Measurements from ENCODE around the gene SLC13A3.

SLC13A3 gene

GRCh38 chr20:46605978-46606816 lies 45.1 kb downstream of the SLC13A3 start:
- DNase-seq (ENCODE audit: low read depth) = no peak

- DNase-seq (ENCODE audit: low read depth) = no peak
These were observed 46.1 kb downstream of the SLC13A3 start for GRCh38 chr20:46605181-46605580.

DNA sequence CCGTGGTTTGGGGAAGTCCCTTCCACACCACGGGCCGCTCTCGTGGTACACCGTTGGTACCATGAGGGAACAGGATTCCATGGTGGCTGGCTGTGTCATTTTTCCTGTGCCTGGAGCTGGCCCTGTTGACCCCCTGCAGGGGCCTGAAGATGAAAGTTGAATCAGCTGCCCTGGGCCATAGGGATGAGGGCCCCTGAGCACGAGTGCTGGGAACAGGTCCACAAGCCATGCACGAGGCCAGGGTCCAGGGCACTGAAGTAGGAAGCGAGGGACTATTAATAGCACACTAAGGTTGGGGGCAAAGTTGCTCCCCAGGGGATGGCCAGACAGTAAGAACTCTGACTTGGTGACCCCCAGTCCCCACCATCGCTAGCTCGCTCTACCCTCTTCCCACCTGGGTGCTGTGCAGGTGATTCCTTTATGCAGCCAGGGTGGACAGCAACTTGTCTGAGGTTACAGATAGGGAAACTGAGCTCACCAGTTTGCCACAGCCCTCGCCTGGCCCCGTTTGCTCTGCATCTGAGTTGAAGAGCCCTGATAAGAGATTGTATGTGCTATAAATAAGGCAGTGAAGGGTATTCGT lies 46.6 kb downstream of the SLC13A3 start:
- DNase-seq (ENCODE audit: low read depth) = no peak

GRCh38 chr20:46602429-46602828 lies 48.8 kb downstream of the SLC13A3 start:
- no peak for DNase-seq (ENCODE audit: low read depth)

DNA sequence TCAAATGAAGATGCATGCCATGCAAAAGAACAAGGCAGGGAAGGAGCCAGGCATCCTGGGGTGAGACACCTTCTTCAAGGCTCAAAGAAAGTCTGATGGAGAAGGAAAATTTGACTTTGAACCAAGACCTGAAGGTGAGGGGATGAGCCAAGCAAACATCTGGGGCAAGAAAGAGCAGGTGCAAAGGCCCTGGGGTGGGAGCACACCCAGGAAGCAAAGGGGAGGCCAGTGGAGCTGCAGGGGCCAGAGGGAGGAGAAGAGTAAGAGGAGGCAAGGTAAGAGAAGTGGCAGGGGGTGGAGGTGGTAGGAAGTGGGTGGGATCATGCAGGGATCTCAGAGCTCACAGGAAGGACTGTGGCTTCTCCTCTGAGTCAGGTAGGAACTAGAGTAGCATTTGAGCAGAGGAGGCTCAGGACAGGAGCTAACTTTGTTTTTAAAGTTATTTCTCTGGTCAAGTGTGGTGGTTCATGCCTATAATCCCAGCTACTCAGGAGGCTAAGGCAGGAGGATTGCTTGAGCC lies 49.6 kb downstream of the SLC13A3 start:
- no peak for DNase-seq (ENCODE audit: low read depth)

- DNase-seq (ENCODE audit: low read depth) = no peak
These were observed 50.9 kb downstream of the SLC13A3 start for GRCh38 chr20:46600286-46600752.

DNA sequence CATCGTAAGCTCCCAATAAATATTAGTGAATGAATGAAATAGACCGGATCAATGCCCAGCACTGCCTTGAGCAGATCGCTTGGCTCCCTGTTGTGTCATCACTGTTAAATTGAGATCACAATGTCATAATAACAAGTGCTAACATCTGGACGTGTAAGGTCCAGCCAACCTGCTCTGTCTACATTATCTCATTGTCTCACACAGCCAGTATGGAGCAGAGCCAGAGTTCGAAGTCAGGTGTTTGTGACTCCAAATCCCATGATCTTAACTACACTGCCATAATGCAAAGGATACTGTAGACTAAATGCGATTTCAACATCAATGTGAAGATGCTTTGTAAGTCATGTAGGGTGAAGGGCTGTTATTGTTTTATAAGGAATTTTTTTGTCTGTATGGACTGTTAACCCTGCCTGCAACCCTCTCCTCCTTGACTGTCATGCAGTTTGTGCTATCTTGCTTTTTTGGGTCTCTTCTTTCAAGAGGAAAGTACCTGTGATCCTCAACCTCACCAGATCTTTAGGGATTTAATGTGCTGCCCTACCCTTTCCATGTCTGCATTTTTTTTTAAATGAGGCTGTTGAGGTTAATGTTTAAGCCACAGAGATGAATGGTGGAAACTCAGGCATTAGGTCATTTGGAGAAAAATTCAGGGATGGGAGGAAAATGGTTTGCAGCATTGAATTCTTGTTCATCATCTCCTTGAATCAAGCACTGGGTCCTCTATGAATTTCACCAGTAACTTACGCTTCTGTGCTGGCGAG lies 51.9 kb downstream of the SLC13A3 start:
- no peak for DNase-seq (ENCODE audit: low read depth)

DNA sequence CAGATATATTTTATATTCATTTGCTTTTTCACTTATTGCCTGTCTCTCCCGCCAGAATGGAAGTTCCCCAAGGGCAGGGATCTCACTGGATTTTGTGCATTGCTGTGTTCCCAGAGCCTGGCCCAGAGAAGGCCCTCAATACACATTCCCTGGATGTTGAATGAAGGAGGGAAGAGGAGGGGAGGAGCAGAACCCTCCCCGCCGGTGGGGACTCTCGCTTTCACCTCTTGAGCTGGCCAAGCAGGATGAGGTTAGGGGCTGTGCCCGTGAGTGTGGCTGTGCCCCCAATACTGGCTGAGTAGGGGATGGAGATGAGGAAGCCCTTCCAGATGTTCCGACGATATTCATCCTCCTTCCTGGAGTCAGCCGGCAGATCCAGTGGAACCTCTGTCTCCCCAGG lies 55.3 kb downstream of the SLC13A3 start:
- DNase-seq (ENCODE audit: low read depth) = no peak

DNA sequence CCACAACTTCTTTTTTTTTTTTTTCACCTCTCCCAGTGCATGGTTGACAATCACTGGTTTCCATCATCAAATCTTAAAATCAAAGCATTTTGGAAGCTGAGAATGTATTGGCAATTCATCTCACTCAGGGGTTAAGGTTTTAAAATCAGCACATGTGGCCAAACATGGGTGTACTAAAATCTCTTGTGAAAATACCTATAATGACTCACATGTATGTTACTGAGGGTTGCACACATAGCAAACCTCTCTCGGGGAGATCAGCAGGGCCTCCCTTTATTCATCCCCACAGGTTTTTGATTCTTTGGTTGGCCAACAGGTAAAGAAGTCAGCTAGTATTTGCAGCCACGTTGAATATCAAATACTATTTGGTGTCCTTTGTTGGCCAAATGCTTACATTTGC lies 56.5 kb downstream of the SLC13A3 start:
- DNase-seq (ENCODE audit: low read depth) = no peak

- no peak for DNase-seq (ENCODE audit: low read depth)
These were observed 58.5 kb downstream of the SLC13A3 start for GRCh38 chr20:46592580-46593362.

DNA sequence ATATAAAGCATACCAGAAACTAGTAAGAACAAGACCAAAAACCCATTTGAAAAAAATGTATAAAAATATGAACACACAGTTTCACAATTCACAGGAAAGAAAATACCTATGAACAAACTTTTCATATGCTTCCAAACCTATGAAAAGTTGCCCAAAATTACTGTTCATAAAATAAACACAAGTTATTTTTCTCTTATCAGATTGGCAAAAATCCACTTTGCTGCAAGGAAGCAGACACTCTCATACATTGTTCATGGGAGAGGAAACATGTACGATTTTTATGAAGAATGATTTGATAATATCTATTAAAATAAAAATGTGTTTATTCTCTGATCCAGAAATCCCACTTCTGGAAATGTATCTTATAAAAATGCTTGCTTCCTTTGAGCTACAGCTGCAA lies 60.8 kb downstream of the SLC13A3 start:
- no peak for DNase-seq (ENCODE audit: low read depth)

GRCh38 chr20:46588532-46589511 lies 62.4 kb downstream of the SLC13A3 start:
- DNase-seq (ENCODE audit: low read depth) = no peak

DNA sequence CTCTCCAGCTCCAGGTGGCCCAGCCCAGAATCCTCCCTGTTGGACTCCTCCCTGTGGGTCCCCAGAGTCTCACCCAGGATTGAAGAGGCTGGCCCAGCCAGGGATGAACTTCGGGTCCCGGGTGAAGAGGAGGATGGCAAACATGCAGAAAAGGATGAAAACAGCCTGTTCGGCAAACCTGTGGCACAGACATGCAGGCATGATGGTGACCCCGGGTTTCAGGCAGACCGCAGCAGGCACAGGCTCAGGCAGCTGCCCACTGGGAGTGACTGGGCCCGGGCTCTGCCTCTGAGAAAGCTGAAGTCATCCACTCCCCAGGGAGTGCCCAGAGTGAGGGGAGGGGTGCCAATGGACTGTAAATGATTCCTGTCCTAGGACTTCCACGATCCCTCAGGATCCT lies 63.3 kb downstream of the SLC13A3 start:
- DNase-seq (ENCODE audit: low read depth) = no peak

DNA sequence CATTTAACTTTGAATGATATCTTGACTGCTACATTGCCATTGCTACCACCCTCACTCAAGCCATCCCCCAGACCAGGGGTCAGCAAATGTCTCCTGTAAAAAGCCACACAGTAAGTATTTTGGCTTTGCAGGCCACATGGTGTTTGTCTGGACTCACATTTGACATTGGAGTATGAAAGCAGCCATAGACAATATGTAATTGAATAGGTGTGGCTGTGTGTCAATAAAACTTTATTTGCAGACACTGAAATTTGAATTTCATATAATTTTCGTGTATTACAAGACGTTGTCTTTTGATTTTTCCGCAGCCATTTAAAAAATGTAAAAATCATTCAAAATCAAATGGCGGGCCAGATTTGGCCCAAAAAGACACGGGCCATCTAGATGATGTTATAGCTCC lies 64.5 kb downstream of the SLC13A3 start:
- DNase-seq (ENCODE audit: low read depth) = no peak

DNA sequence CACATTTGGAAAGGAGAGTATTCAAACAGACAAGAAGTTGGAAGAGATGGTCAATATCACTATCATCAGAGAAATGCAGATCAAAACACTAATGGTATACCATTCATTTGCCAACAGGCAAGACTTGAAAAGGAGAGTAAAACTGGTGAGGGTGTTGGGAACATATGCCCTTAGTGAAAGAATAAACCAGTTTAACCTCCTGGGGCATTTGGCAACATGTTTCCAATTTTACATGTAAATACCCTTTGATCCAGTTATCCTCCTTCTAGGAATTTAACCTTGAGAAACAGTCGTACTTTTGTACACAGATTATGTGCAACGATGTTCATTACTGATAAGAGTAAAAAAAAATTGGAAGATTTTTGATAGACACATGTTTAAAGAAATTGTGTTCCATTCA lies 66.8 kb downstream of the SLC13A3 start:
- no peak for DNase-seq (ENCODE audit: low read depth)

DNA sequence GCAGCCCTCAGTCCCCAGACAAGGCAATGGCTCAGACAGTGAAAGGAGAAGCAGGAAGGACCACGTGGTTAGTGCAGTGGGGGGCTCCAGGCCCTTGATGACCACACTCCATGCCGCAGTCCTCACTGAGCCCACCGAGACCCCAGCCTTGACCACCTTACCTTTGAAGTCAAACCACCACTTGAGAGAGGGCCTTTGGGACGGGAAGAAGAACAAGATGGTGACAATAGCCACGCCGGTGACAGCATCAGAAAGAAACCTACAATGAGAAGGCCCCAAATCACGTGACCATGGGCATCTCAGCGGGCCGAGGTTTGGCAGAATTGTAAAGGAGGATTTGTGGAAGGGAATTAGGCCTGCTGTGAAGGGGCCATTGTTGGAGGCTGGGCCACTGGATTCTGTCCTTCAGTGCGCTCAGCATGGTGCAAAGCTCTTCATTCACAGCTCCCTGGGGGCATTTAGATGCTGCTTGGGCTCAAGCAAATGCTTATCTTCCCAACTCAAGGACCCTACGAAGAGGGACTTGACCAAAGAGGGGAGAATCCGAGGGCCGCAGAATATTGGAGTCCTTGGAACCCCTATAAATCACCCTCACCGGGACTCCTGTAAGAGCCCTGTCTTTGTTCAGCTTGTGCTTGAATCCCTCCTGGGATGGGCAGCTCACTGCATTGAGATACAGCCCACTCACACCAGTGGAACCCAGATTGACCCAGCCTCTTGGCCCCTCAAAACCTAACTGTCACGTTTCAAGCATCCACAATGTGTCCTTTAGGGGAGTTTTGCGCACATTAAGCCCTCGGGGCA lies 67.6 kb downstream of the SLC13A3 start:
- DNase-seq (ENCODE audit: low read depth) = no peak

DNA sequence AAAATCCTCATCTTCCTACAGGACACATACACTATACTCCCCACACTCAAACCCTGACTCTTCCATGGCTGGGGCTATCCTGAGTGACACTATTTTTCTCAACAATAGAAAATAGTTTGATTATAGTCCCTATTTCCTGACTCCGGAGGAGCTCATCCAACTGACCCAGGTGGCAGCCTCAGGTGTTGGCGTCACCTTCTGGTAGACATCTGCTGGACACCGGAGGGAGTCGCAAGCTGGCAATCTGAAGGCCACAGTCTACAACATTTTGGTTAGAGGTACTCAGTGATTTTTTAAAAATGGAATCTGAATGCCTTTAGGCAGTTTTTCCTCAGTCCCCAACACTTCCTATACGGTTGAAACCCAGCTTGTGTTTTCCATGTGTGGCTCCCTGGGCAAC lies 68.6 kb downstream of the SLC13A3 start:
- DNase-seq (ENCODE audit: low read depth) = no peak

DNA sequence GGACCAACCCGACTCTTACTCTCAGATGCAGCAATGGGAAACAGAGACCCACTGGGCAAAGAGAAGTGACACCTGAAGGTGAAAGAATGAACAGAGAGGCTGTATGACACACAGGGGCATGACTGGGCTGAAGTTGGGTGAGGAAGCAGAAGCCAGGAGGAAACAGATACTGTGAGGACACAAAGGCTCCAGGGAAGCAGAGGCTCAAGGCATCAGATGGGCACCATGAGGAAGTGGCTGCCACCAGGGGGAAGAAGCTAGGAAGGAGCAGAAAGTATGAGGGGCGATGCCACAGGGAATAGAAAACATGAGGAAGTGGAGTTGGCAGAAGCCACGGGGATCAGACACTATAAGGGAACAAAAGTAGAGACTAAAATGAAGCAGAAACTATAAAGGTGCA lies 69.9 kb downstream of the SLC13A3 start:
- DNase-seq (ENCODE audit: low read depth) = no peak

GRCh38 chr20:46580613-46581205 lies 70.5 kb downstream of the SLC13A3 start:
- DNase-seq (ENCODE audit: low read depth) = no peak
